ENCODE data around the gene RNF39.
A peak's percentile ranks its signal among the peaks of the same experiment; 100 is the strongest.

Gene RNF39

GRCh38 chr6:30066577-30067459 is 8.8 kb downstream of the RNF39 start, which contains the start of gene PPP1R11:
Gene PPP1R11 (plus strand): TSS chr6:30067198. CDS start chr6:30067411, 213 bp downstream.
- no peak for TF ChIP-seq CTCF (conservative IDR thresholded peaks at IDR 0.05; ENCODE audit: control insufficient read depth, insufficient read depth, low read depth, low read length)
- H3K4me3 ChIP-seq (ENCODE audit: control insufficient read depth, low read depth, low read length) = peak within 1 kb of the TSS; percentile 93
- DNase-seq (ENCODE audit: low read depth) = peak; percentile 99

- DNase-seq (ENCODE audit: low read depth) = no peak
- H3K4me3 ChIP-seq (ENCODE audit: control insufficient read depth, low read depth, low read length) = peak overlapping the region; percentile 93
- TF ChIP-seq CTCF (conservative IDR thresholded peaks at IDR 0.05; ENCODE audit: control insufficient read depth, insufficient read depth, low read depth, low read length) = no peak
These were observed 9.5 kb downstream of the RNF39 start for GRCh38 chr6:30066082-30066481.

GRCh38 chr6:30063315-30063714 is 12.3 kb downstream of the RNF39 start:
- TF ChIP-seq CTCF (conservative IDR thresholded peaks at IDR 0.05; ENCODE audit: control insufficient read depth, insufficient read depth, low read depth, low read length) = no peak
- no peak for DNase-seq (ENCODE audit: low read depth)
- H3K4me3 ChIP-seq (ENCODE audit: control insufficient read depth, low read depth, low read length) = no peak overlapping the region

- no peak for TF ChIP-seq CTCF (conservative IDR thresholded peaks at IDR 0.05; ENCODE audit: control insufficient read depth, insufficient read depth, low read depth, low read length)
- H3K4me3 ChIP-seq (ENCODE audit: control insufficient read depth, low read depth, low read length) = peak overlapping the region; percentile 90
- DNase-seq (ENCODE audit: low read depth) = no peak
These were observed 12.9 kb downstream of the RNF39 start for GRCh38 chr6:30062471-30063178.

- peak; percentile 36 for DNase-seq (ENCODE audit: low read depth)
- no peak for TF ChIP-seq CTCF (conservative IDR thresholded peaks at IDR 0.05; ENCODE audit: control insufficient read depth, insufficient read depth, low read depth, low read length)
- H3K4me3 ChIP-seq (ENCODE audit: control insufficient read depth, low read depth, low read length) = peak overlapping the region; percentile 90
These were observed 13.6 kb downstream of the RNF39 start for GRCh38 chr6:30061858-30062458.

GRCh38 chr6:30061092-30061857 is 14.3 kb downstream of the RNF39 start, which contains the start of gene POLR1H:
Gene POLR1H (plus strand): TSS chr6:30061265. CDS start chr6:30061525, 260 bp downstream.
- peak within 1 kb of the TSS; percentile 90 for H3K4me3 ChIP-seq (ENCODE audit: control insufficient read depth, low read depth, low read length)
- no peak for TF ChIP-seq CTCF (conservative IDR thresholded peaks at IDR 0.05; ENCODE audit: control insufficient read depth, insufficient read depth, low read depth, low read length)
- DNase-seq (ENCODE audit: low read depth) = peak; percentile 97

All from fibroblast of mammary gland (primary cell).